ENCODE measurements around the gene WDR5. TPM values are rescaled to one million over a fixed set of nuclear protein-coding genes. Genes with fewer than 3 reads are reported as not detected.
"Not testable (repeated sequence)": the region's sequence is repeated elsewhere in the genome, so short reads cannot be mapped to it uniquely, and the experiment has no call there.

The WDR5 gene
- polyA plus RNA-seq, result 10 to 100 TPM; 22.6 to 22.9 (median 22.9) TPM

DNA sequence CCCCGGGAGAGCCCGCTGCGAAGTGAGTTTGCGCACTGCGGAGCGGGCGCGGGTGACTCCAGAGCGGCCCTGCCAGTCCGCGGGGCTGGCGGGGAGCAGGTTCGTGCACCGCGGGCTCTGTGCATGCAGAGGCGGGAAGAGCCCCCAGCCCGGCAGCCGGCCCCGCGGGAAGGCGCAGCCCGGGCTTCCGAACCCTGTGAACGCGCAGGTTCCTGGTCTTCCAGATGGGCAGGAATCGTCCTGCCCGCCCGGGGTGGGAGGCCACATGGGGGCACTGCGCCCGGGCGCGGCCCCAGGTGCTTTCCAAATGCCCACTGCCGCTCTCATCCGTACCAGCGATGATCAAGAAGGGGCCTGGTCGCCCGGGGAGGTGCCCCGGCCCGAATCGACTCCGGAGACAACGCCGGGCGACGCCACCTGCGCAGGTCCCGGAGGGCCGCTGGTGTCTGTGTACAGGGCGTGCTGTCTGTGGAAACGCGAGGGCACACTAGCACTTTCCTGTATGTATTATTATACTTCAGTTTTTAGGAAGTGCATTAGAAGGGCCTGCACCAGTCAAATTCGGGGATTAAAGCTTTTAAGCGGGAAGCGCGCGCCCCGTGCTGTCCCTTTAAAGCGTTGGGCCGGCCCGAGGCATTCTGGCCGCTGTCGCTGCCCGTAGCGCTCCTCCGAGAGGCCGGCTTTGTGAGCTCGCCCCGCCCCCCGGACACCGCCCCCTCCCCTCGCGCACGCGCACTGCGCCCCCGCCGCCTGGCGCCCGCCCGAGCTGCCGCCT lies at the start of gene WDR5:
Gene WDR5, plus strand, starts transcription at position 740 of the 775 bp plus-strand sequence. CDS start 3,796 bp downstream, outside the sequence.
- 0 to 1% (median 0%) methylated on average over 67 to 81 of the region's 81 CpGs for WGBS, 3 donors
- H3K27ac ChIP-seq (ENCODE audit: low read depth, low read length), result no peak within 1 kb of the TSS

DNA sequence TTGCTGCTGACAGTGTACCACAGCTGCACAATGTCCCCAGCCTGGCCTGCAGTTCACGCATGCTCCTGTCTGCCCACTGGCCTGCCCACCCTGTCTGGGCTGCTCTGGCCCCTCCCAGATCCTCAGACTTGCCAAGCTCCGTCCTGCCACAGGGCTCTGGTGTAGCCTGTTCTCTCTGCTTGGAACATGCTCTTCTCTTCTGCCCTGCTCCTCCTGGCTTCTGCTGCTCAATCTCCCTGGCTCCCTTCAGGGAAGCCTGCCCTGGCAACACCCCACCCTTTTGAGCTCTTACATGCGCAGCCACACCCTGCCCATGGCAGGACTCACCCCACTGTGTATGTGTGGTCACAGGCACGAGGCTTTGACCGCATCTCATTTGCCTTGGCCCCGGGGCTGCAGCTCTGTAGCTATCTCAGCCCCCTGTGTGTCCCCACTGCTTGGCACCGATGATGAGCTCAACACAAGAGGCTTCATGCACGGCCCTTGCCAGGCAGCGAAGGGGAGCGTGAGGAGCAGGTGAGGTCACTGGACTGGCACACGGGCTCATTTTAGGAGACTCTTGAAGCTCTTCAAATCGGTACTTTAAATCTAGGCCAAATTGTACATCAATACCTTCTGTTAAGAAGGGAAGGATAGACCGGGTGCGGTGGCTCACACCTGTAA lies 47.7 kb upstream of the WDR5 start:
- H3K27ac ChIP-seq (ENCODE audit: low read depth, low read length), result no peak overlapping the region
- WGBS, 3 donors, result 80 to 90% (median 83%) methylated on average over 14 of the region's 14 CpGs

DNA sequence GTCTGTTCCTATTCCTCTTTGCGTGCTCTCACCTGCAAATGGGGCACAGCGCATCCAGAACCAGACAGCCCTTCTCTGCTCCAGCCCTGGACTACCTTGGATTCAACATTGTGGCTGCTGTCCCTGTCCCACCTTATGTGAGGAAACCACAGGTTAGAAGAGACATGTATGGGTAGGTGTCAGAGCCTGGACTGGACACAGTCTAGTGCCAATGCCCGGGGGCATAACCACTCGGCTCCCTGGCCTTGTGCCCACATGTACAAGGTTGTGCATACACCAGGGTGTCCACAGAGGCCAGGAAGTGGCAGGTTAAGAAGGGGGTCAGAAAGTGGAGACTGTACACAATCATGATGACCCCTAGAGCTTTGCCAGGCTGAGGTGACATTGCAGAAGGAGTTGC lies 45.9 kb upstream of the WDR5 start:
- WGBS, 3 donors, result 63 to 80% (median 74%) methylated on average over 4 of the region's 4 CpGs
- H3K27ac ChIP-seq (ENCODE audit: low read depth, low read length), result no peak overlapping the region

DNA sequence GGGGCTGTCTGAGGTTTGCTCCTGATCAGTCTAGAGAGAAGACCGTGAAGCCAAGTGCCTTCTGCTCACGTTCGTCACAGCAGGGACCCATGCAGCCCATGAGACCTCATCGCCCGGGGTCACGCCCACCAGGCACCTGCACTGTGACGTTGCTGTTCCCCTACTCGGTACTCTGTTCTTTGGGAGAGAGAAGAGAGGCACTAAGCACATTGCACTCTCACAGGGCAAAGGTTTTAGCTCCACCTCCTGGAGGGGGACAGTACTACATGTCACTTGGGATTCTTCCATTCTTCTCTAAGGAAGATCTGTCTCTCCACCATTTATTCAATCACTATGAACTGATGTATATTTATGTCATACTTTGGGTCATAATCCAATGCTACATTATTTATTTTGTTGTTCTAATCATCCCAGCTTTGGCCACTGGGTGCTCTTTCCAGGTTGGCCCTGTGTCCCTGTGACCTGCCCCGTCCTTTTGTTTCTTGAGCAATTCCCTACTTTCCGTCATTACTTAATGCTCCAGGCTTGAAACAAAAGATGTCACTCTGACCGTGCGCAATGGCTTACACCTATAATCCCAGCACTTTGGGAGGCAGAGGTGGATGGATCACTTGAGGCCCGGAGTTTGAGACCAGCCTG lies 36.6 kb upstream of the WDR5 start:
- H3K27ac ChIP-seq (ENCODE audit: low read depth, low read length), result no peak overlapping the region
- 37 to 45% (median 45%) methylated on average over 13 of the region's 13 CpGs for WGBS, 3 donors

DNA sequence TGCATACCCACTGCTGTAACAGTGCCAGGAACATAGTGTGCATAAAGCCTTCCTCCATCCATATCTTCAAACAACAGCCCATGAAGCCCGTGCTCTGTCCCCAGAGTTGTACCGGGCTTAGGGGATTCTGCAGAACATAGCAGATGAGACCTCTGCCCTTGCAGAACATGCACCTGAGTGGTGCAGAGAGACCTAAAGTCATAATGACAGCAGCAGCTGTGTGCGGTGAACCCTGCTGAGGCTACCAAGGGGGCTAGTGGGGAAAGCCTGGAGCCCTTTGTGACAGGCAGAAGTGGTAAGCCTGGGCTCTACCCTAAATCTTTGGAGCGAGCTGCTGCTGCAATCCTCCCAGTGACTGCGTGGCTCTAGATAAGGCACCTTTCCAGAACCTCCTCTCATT lies 35.8 kb upstream of the WDR5 start:
- no peak overlapping the region for H3K27ac ChIP-seq (ENCODE audit: low read depth, low read length)
- 81 to 91% (median 82%) methylated on average over 5 of the region's 5 CpGs for WGBS, 3 donors

DNA sequence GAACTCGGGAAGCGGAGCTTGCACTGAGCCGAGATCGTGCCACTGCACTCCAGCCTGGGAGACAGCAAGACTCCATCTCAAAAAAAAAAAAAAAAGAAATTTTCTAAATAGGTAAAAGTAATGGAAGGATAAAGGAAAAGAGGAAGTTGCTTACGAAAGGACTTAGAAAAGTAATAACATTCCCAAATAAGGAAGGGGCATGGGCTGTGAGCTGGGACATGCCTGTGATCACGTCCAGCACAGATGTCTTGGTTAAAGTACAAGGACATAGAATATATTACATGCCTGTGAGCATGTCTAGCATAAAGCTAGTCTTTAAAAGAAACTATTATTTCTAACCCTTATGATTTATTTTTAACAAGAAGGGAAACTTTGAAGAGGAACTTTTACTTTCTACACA lies 34.7 kb upstream of the WDR5 start:
- WGBS, 3 donors, result 68 to 71% (median 70%) methylated on average over 6 of the region's 6 CpGs
- not testable (repeated sequence) for H3K27ac ChIP-seq (ENCODE audit: low read depth, low read length)

DNA sequence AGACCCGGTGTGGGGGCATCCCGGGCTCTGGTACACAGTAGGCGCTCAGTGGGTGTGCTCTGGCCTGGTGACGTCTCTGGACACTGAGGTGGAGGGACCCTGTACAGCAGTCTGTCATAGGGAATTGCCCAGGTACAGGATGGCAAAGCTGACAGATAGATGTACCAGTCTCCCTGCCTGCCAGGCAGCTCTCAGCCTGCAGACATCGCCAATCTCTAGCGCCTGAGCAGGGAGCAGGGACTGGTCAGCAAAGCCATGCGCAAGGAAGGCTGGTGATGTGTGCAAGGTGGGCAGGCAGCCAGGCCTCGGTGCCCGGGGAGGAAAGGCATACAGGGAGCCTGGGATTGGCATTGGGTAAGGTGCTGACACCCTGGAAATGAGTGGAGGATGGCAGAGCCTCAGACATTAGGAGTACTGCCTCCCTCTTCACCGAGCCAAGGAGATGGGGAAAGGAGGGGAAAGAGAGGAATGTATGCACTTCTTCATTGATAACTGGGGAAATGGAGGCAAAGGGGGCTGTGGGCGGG lies 34.2 kb upstream of the WDR5 start:
- H3K27ac ChIP-seq (ENCODE audit: low read depth, low read length), result no peak overlapping the region
- WGBS, 3 donors, result 61 to 76% (median 65%) methylated on average over 11 of the region's 11 CpGs

DNA sequence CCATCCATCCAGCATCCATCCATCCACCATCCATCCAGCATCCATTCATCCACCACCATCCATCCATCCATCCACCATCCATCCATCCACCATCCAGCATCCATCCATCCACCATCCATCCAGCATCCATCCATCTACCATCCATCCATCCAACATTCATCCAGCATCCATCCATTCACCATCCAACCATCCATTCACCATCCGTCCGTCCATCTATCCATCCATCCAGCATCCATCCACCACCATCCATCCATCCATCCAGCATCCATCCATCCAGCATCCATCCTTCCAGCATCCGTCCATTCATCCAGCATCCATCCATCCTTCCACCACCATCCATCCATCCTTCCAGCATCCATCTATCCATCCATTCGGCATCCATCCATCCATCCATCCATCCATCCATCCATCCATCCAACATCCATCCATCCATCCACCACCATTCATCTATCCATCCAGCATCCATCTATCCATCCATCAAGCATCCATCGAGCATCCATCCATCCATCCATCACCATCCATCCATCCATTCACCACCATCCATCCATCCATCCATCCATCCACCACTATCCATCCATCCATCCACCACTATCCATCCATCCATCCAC lies 32.4 kb upstream of the WDR5 start:
- WGBS, 3 donors, result 73 to 80% (median 74%) methylated on average over 5 of the region's 5 CpGs
- H3K27ac ChIP-seq (ENCODE audit: low read depth, low read length), result no peak overlapping the region

DNA sequence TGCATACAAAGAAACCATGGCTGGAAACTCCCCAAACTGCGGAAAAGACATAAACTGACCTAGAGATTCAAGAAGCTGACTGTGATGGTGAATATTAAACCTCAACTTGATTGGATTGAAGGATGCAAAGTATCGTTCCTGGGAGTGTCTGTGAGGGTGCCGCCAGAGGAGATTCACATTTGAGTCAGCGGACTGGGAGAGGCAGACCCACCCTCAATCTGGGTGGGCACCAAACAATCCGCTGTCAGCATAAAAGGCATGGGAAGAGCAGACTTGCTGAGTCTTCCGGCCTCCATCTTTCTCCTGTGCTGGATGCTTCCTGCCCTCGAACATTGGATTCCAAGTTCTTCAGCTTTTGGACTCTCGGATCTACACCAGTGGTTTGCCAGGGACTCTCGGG lies 24.8 kb upstream of the WDR5 start:
- H3K27ac ChIP-seq (ENCODE audit: low read depth, low read length), result no peak overlapping the region
- WGBS, 3 donors, result 70 to 85% (median 81%) methylated on average over 9 of the region's 9 CpGs

DNA sequence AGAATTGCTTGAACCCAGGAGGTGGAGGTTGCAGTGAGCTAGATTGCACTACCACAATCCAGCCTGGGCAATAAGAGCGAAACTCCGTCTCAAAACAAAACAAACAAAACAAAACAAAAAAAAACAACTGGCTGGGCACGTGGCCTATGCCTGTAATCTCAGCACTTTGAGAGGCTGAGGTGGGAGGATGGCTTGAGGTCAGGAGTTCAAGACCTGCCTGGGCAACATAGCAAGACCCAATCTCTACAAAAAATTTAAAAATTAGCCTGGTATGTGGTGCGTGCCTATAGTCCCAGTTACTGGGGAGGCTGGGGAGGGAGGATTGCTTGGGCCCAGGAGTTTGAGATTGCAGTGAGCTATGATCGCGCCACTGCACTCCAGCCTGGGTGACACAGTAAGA lies 23.3 kb upstream of the WDR5 start:
- 90 to 95% (median 93%) methylated on average over 6 of the region's 6 CpGs for WGBS, 3 donors
- no peak overlapping the region for H3K27ac ChIP-seq (ENCODE audit: low read depth, low read length)

DNA sequence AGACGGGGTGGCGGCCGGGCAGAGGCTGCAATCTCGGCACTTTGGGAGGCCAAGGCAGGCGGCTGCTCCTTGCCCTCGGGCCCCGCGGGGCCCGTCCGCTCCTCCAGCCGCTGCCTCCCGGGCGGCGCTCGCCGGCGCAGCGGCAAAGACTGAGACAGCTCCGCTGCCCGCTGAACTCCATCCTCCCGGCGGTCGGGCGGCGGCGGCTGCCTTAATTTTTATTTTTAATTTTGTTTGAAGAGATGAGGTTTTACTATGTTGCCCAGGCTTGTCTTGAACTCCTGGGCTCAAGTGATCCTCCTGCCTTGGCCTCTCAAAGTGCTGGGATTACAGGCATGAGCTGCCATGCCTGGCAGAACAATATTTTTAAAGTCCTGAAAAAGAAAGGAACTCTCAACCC lies 16.9 kb upstream of the WDR5 start:
- WGBS, 3 donors, result 95 to 97% (median 97%) methylated on average over 8 to 10 of the region's 26 CpGs
- H3K27ac ChIP-seq (ENCODE audit: low read depth, low read length), result not testable (repeated sequence)

DNA sequence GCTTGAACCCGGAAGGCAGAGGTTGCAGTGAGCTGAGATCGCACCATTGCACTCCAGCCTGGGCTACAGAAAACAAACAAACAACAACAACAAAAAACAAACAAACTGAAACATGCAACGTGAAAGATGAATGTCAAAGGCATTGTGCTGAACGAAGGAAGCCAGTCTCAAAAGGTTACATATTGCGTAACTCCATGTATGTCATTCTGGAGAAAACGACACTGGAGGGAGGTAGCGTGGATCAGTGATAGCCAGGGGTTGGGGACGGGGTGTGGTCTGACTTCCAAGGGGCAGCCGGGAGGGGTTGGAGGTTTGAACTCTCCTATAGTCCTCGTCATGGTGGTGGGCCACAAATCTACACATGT lies 12.1 kb upstream of the WDR5 start:
- no peak overlapping the region for H3K27ac ChIP-seq (ENCODE audit: low read depth, low read length)
- WGBS, 3 donors, result 56 to 77% (median 60%) methylated on average over 10 of the region's 10 CpGs

DNA sequence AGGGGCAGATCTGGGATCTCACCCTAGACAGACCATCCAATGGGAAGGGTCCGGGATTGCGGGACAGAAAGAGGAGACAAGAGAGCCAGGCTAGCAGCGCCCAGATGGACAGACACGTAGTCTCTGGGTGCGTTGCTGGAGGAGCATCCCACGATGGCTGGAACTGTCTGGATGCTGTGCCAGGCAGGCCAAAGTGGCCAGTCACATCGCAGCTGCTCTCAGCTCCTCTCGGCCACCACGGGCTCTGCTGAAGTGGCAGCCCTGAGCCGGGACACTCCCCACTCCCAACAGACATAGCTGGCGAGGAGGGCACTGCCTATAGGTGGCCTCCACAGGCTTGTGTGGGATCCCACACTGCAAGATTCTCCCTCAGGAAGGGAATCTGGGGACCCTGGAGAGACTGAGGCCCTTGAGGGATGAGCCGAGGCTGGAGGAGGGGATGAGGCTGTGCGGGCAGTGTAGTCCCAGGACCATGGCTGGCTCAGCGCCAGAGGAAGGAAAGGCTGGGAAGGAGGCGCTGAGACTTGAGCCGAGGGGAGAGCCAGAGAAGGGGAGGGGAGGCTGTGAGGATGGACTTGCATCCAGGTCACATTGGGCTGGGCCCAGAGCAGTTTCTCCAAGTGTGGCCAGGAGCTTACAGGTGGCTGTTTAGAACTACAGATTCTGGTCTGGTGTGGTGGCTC lies 10.3 kb upstream of the WDR5 start:
- no peak overlapping the region for H3K27ac ChIP-seq (ENCODE audit: low read depth, low read length)
- 64 to 71% (median 65%) methylated on average over 16 of the region's 16 CpGs for WGBS, 3 donors

DNA sequence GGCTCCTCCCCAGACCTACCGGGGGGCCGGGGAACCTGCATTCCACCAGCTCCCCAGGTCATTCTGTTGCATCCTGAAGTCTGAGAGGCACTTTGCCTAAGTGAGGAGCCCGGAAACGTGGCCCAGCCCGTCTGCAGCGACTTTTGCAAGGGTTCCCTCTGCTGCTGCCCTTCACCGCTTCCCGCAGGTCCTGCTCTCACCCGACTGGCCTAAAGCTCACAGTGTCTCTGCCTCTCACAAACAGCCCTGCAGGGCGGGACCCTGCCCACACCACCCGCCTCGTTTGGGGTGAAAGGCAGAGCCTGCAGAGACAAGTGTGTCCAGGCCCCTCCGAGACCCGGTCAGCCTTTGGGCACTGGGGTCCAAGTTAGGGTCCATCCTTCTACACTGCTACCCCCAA lies 9.5 kb upstream of the WDR5 start:
- WGBS, 3 donors, result 69 to 84% (median 84%) methylated on average over 14 of the region's 14 CpGs
- H3K27ac ChIP-seq (ENCODE audit: low read depth, low read length), result no peak overlapping the region

DNA sequence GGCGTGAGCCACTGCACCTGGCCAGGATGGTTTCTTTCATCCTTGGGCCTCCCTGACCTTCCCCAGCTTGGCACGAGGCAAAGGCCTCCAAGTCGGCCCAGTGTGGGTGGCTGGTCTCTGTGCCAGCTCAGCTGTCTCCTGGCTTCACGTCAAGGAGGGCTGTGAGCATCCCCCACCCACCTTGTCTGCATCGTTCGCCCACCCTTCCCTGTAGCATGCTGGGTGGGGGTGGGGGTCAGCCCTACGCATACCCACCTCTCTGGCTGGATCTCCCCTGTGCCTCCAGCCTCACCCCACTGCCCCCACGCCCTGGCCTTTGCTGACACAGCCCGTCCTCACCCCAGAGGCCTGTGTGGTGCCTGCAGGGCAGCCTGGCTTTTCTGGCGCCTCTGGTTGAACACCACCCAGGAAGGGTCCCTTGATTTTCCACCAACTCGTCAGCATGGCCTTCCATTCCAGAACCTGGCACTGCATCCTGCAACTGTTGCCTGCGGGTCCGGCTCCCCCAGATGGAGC lies 8.8 kb upstream of the WDR5 start:
- WGBS, 3 donors, result 77 to 83% (median 82%) methylated on average over 13 of the region's 13 CpGs

DNA sequence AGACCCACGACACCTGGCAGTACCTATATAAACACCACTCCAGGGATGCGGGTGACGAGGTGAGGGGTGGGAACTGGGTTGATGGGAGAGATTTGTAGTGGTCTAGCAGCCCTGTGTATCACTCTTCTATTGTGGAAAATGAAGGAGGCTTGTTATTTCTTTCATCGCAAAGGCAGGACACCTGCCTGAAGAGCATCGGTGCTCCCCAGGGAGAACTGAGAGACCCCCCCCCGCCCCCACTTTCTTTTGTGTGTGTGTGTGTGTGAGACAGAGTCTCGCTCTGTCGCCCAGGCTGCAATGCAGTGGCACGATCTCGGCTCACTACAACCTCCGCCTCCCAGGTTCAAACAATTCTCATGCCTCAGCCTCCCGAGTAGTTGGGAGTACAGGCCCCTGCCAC lies 8.3 kb upstream of the WDR5 start:
- WGBS, 3 donors, result 82 to 88% (median 86%) methylated on average over 12 of the region's 12 CpGs
- H3K27ac ChIP-seq (ENCODE audit: low read depth, low read length), result no peak overlapping the region

More for the DNA sequence above, 8.8 kb upstream of the WDR5 start:
- H3K27ac ChIP-seq (ENCODE audit: low read depth, low read length), result no peak overlapping the region

DNA sequence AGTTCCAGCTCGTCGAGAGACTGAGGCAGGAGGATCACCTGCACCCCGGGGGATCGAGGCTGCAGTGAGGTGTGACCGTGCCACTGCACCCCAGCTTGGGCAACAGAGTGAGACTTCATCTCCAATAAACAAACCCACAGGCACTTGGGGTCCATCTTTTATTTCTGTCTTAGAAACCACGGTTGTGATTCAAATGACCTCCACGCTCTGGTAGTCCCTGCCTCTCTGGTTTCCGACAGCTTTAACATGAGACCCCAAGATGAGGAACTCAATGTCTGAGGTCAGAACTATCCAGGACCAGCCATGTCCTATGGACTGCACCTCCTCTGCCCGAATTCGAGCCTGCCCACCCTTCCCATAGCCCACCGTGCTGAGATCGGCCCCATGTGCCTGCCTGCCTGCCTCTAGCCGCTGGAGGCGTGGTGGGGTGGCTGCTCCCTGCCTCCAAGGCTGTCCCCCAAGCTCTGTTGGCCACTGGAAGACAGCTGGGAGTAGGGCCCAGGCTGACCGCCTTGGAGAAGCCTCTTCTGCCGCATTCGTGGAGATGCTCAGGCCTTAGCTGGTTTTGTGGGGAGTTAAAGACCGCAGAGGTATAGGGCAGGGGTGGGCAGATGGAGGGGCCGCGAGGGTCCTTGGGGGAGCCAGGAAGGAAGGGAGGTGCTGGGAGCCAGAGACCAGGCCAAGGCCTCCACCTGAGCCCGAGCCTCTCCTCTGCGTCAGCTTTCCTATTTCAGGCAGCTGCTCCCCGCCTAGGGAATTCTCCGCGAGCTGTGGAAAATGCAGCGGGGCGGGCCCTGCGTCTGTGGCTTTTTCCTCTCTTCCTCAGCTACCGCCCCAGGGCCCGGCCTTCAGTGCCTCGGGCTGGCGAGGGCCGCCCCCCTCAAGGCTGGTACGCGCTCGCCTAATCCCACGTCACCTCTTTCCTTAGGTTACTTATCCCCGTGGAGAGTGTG lies 6.9 kb upstream of the WDR5 start:
- WGBS, 3 donors, result 81 to 85% (median 82%) methylated on average over 38 of the region's 38 CpGs

More for the DNA sequence above, 6.9 kb upstream of the WDR5 start:
- H3K27ac ChIP-seq (ENCODE audit: low read depth, low read length), result no peak overlapping the region
